GM21737 (cell line): ENCODE data around the gene MRC2.
A peak's percentile ranks its signal among the peaks of the same experiment; 100 is the strongest.
"Not testable (repeated sequence)": the region's sequence is repeated elsewhere in the genome, so short reads cannot be mapped to it uniquely, and the experiment has no call there.

Source experiments
- ATAC-seq: cut with Tn5 transposase; IDR thresholded peaks from one replicate; pipeline ENCODE4 v1.9.1; 2021; ENCODE audit warnings: mild to moderate bottlenecking, moderate library complexity; ENCODE audit not compliant: unreplicated experiment

MRC2 gene

DNA sequence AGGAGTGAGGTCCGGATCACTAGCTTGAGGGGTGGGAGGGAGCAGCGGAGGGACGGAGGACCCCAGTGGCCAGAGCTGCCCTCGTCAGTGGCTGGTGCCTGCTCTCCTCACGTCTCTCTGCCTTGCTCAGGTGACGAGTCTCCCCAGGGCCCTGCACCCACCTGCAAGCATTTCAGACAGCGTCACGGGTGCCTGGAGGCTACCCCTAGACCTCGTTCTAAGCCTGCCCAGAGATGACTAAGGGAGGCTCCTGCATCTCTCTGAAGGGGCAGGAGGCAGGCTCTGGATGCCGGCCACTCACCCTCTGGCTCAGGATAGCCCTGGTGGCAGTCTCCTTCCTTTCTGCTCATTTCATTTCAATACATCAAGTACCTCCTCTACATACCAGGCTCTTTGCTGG is 68.8 kb downstream of the MRC2 start:
- no peak for ATAC-seq

DNA sequence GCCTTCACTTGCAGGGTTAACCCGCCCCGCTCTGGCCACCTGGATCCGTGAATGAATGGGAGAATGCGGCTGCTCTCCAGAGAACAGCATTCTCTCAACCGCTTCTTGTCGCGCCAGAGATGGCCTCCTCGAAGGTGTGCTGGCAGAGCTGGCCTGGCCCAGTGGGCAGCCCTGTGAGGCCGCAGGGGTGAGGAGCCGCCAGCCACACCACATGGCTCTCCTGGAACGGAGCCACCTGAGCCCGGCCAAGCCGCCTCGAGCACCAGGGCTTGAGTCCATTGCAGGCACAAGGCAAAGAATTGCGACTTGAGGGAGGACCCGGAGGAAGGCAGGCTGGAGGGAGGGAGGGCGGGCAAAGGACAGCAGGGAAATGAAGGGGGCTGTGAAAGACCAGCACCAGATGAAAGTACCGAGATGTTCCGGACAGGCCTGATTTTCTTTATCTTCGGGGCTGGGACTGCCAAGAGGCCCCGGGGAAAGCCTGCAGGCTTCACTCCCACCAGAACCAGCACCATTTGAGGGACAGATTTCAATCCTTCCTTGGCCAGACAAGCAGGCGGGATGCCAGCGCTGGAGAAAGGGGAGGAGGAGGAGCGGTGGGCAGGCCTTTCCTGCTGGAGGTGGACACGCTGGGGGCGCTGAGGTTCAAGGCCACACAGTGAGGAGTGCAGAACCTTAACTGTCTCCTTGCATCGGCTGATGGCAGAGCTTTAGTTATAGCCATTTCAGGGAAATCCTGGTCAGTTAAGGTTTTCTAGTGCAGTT is 69.4 kb downstream of the MRC2 start:
- no peak for ATAC-seq

DNA sequence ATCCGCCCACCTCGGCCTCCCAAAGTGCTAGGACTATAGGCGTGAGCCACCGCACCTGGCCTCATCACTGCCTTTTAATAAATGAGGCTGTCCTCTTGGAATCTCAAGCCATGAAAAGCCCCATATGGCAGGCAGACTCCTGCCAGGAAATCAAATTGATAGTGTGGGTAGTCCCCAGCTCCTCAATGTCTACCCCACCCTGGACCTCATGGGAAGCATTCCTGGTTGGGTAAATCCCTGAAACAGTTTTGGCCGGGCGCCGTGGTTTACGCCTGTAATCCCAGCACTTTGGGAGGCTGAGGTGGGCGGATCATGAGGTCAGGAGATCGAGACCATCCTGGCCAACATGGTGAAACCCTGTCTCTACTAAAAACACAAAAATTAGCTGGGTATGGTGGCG is 71.0 kb downstream of the MRC2 start:
- ATAC-seq, result not testable (repeated sequence)

DNA sequence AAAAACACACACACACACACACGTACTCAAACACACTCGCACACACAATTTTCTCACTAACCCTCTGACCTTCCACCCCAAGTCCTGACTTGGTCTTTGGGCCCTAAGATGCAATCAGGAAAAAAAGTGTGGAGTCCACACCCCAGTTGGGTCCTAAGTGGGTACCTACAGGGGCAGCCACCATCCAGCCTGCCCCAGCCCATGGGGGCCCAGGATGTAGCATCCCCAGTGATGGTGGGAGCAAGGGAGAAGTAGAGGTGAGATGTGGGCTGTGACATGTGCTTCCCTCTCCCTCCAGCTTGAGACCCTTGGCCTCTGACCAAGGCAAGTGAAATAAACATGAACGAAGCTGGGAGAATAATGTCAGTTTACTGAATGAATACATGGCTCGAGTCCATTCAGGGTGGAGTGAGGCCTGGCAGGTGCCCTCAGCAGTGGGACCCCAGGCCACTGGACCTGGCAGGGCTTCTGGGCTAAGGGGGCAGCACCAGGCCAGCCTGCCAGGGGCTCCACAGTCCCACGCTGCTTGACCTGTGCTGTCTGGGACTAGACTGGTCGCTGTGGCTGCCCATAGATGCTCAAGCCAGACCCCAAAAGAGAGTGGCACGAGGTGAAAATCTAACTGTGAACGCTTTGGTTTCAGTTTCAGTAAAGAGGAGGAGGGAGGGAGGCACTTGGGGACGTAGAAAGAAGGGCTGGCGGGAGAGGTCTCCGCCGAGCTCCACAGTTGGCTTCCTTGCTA is 73.7 kb downstream of the MRC2 start:
- ATAC-seq, result no peak

DNA sequence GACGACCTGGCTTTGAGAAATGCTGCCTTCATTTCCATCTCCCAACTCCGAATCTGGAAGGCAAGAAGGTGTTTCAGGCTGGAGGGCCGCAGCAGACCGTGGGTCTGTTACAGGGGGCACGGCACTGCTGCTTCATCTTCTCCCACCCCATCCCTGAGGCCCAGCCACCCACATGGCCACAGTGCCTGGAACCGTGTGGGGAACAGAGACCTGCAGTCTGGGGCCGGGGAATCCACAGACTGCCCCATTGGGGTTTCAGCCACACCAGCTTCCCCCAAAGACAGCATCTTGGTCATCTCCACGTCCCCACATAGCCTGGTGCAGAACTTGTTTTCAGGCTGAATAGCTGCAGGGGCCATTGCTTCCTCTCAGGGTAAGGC is 74.2 kb downstream of the MRC2 start:
- ATAC-seq, result no peak

DNA sequence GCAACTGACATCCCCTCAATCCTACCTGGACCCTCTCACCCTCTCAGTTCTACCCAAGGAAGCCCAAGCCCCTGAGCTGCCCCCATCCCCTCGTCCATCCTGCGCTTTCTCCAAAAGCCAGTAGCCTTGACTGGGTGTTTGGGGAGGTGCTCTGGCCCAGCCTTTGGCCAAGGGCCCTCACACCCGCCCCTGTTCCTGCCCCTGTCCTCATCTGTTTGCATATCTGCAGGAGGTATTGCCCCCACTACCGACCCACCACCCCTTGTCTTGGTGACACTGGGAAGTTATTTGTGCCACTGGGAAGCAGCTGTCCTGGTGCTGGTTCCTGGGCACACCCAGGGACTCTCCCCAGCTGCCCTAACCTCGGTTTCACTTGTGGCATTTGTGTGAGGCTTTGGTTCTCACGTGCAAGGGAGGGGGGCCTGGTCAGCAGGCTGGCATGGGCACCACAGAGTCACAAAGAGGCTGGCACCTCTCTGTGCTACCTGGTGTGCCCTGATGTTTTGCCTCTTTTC is 75.3 kb downstream of the MRC2 start:
- ATAC-seq, result no peak

DNA sequence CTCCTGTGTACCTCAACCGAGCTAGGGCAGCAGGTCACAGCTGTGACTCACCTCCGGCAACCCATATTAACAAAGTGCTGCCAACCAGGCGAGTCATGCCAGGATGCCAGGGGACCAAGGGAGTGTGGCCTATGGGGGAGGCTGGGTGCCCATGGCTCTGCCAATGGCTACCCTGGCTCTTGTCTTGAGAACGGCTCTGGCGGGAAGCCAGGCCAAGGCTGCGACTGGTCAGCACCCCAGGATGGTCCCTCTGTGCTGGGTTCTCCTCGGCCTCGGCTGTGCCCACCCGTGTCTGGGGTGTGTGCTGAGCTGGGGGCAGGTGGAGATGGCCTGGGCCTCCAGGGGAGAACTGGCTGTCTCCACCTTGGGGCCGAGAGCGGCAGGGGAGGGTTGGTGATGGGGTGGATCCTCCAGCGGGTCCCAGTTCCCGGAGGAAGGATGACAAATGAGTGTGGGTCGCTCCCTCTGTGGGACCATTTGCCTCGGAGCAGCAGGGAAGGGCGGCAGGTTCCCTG is 75.8 kb downstream of the MRC2 start:
- ATAC-seq, result no peak

DNA sequence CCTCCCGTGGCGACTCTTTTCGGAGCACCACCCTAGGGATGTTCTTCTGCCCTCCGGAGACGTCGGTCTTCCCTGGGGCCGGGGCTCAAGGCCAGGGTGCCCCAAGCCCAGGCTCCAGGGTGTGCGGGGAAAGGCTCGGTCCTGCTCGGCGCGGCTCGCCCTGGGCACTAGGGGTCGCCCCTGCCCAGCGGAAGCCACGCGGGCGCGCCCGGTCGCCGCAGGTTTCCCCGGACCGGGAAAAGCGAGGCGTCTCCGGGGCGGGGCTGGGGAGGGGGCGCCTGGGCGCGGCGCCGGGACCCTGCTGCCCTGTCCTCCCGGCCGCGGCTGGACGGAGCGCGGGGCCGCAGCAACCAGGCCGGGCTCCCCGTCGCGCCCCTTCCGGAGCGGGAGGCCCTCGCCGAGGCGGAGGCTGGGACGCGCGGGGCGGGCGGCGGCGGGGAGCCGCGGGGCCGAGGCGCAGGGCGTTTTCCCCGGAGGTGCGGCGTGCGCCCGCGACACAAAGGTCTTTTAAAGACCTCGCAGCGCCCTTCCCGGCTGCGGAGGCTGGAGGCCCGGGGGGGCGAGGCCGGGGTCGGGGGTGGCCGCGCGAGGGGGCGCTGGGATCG is 76.4 kb downstream of the MRC2 start:
- ATAC-seq, result peak; percentile 82

DNA sequence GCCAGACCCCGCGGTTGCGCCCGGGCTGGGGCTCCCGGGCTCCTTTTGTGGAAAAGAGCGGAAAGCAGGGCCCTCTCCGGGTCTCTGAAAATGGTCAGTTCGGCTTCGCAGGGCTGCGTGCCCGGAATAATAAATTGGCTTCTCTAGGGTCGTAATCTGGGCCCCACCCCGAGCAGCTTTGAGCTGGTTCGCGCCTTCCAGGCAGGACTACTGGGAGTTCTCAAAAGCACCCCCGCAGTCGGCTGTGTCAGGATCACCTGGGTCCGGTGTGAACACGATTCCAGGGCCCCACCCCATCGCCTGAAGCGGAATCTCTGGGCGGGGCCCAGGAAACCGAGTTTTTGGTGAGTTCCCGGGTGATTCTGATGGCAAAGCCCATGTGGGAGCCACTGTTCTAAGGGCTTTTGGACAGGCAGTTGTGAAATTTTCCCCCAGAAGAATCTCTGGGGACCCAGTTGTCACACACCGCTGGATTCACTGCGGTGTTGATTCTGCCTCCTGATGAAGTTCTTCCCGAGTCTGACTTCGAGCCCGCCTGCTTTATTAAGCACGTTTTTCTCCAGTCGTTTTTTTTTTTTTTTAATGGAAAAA is 77.0 kb downstream of the MRC2 start:
- ATAC-seq, result no peak

DNA sequence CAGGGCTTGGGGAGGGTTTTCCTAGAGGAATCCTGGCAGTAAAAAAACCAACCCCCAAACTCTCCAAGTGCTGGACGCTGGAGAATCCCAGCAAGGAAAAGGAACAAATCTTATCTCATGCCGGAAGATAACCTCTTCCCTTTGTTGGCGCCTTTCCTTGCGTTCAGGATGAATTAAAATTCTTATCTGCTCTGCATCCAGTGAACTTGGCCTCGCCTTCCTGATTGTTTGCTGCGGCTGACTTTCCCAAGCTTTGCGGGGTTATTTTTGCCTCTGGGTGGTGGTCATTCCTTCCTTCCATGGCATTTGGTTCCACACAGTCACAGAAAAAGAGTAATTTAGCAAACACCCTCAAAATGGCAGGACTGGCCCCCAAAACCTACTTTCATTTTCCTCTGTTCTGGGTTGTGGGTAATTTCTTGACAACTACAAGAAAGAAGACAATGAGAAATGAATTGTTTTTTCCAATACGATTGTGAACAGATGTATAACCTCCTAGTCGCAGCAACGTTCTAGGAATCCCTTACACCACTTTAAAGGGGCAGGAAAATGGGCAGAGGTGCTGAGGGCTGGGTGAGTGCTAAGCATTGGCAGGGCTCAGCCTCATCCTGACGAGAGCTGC is 77.8 kb downstream of the MRC2 start:
- no peak for ATAC-seq

DNA sequence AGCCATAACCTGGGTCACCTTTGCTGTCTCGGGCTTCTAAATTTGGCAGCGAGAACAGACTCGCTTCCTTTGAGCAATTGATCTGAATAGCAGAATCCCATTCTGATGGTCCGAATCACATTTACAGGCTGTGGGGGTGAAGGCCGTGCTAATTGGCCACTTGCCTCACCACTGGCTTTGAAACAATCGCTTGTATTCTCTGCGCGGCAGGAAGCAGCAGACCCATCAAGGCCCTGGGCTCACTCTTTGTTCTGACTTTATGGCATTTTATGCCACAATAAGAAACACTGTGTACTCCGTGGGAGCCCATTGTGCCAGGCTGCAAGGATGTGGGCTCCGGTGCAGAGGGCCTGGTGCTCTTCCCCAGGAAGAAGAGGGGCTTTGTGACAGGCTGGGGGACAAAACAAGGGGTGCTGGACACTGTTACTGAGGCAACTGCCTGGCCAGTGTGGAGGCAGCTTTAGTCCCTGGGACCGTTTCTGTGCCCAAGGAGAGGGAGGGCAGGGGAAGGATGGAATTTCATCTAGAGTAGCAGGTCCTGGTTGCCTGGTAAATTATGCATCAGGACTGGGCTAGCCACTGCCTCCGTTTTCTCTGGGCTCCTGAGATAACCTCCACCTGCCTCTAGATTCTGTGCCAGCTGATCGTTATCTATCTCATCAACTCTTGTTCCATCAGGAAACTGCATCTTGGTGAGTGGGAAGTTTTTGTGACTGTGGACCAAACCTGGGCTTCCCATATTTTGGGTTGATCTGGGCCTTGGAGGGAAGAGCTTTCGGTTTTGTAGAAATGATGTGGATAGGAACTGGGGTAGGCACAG is 78.5 kb downstream of the MRC2 start:
- no peak for ATAC-seq

DNA sequence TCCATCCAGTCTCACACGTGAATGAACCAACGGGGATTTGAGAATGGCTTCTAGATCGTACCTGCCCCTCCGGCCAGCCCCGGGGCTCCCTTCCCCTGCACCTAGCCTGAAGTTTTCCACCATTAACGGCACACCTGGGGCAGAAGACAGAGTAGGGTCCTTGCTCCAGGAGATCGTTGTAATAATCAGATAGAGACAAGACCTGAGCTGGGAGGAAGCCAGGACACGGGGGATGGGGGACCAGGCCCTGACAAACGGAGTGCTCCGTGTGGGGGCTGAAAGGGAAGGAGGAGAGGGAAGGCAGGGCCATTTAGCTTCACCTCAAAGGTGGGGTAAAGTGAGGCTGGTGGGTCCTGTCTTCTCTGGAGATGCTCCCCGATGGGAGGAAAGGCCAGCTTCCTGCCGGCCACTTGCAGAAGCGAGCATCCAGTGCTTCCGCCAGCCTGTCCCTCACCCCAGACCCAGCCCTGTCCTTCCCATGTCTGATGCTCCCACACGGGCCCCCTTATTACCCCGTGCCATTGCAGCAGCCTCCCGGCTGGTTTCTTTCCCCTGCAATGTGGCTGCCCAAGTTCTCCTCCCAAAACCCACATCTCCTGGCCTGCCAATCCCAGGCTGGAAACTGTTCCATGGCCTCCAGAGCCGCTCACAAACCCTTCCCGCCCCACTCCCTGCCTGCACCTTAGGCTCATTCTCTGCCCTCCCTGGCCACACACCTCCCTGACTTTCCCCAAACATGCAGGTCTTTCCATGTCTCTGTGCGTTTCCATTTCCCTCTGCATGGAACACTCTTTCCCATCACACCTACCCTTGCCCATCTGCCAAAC is 79.3 kb downstream of the MRC2 start:
- ATAC-seq, result no peak

DNA sequence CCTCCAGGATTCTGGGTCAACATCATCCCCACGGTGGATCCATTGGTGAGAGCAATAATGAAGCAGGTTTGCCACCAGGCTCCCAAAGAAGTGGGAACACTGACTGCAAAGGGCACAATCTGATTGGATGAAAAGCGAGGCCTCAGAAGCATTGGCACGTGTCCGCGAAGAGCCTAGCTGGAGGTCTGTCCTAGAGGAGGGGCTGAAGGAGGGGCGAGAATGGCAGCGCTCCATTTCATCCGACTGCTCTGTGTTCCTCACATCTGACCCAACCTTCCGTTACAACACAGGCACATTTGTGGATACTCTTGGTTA is 79.9 kb downstream of the MRC2 start:
- ATAC-seq, result no peak

DNA sequence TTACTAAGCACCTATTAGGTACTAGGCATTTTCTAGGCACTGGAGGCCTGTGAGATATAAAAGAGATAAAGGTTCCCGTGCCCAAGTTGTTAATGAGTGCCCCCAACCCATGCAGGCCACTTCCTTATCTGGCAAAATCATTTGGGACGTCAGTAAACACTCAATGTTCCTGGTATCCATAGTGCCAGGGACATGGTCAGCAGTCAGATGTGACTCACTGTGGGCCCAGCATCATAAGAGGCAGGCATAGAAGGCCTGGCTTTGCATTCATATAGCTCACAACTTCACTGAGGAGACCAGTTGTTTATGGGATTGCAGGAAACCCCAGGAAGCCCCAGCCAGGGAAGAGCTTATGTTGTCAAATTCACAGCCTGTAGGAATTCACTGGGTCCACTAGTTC is 81.1 kb downstream of the MRC2 start:
- no peak for ATAC-seq

DNA sequence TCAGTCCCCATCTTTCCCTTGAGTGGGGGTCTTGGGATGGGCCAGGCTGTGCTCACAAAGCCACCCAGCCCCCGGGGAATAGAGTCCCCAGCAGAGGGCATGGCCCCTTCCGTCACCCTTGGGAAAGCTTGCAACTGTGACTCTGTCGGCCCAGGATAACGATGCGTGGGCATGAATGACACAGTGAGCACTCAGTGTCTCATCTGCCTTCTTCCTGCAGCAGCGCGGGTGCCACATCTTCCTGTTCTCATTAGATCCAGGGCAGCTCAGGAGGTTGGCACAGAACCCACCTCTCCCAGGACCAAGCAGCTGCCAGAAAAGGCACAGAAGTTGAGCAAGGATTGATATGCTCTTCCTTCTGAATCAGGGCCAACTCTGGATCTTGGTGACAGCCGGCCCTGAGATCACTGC is 84.7 kb downstream of the MRC2 start:
- no peak for ATAC-seq

DNA sequence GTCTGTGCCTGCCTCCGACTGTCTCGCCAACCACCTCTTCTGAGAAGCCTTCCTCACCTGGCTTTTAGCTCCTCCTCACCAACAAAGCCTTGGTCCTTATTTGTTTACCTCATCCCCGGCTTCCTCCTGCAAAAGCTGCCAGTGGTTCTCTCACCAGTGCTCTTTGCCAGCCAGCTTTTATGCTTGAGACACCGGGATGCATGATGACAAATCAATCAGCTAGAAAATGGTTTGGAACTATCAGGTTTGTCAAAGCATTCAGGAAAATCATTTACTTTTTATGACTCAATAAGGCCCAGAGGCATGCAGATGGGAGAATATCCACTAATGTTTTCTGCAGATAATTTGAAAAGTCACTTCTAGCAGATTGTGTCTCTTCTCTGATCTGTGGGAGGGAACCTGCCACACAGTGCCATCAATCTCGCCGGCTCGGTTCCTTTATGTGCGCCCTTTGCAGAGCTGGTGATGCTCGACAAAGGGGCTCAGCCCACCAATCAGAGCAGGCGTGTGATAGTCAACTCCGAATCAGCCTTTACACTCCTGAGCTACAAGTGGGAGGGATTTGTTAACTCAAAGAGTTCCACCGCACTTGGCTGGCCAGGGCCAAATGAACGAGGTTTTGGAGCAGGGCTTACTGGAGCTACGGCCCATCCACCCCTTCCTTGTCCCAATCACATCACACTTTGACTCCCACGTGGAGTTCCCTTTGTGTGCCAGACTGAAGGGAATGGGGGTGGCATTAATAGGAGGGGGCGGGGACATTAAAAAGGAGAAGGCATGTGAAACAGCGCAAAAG is 85.8 kb downstream of the MRC2 start:
- ATAC-seq, result no peak

DNA sequence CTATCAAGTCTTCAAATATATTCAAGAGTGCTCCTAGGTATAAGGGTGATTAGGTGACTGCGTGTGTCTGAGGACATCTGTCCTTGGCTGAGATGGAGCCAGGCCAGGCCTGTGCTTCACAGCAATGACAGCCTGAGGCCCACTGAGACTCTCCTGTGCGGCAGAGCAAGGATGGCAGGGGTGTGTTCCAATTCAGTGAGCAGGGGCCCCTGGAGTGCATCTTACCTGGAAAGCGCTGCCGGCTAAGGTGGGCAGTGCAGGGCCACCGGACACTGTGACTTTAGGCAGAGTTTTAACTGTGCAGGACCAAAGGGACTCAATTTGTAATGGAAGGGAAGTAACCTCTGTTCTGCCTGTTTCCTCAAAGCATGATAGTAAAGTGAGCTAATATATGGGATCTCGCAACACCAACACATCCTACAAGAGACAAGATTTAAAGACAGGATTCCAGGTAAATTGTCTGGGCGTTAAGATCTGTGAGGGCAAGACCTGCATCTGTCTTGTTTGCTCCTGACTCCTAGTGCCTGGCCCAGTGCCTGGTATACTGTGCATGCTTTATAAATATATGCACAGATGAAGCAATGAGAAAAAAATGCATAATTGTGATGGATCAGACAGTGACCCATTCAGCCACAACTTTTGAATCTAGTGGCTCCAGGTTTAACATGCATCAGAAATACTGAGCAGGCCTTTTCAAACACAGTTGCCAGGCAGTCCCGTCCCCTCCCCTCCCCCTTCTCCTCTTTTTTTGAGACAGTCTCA is 86.7 kb downstream of the MRC2 start:
- ATAC-seq, result no peak

DNA sequence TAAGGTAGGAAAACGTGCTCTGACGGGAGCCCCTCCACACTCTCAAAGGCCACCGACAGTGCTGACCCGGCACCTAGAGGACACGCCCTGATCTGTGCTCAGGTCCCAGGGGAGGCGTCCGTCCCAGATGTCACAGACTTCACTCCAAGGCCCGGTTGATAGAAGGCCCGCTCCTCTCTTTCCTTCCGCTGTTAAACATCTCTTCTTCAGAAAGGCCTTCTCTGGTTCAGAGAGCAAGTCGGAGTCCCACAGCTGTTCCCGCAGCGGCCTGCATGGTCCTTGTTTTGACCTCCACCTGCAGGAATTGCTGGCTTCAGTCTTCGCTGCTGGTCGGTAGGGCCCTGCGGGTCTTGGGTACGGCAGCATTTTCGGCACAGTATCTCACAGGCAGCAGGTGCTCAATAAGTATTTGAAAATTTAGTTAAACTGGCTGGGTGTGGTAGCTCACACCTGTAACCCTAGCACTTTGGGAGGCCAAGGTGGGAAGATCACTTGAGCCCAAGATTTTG is 88.5 kb downstream of the MRC2 start:
- no peak for ATAC-seq
